B cell (primary cell): Measurements from ENCODE around the gene PRH2. TPM values are rescaled to one million over a fixed set of nuclear protein-coding genes. Genes with fewer than 3 reads are reported as not detected.

ENCODE experiments used
- ATAC-seq: fragments of 200-7000 bp; cut with Tn5 transposase; one replicate; pipeline ENCODE4 v1.10.0; 2021; ENCODE audit warnings: low read depth, mild to moderate bottlenecking, moderate number of reproducible peaks, moderate library complexity
- CTCF ChIA-PET: fragments of 350-600 bp; sonication (Branson Sonifier 250); formaldehyde crosslinking; loops from one replicate; lab custom pipeline; 2021; ENCODE audit warnings: antibody characterized with exemption, inconsistent platforms; lab: Charles Lee
- POLR2A ChIA-PET: fragments of 350-600 bp; sonication (Branson Sonifier 250); formaldehyde crosslinking; loops from one replicate; lab custom pipeline; 2021; ENCODE audit warnings: antibody characterized with exemption; lab: Charles Lee
- DNase-seq: peaks from one replicate; pipeline ENCODE4 v3.0.0; 2013
- H2AFZ ChIP-seq: 2 replicates; pipeline ENCODE4 v1.6.1; 2012; ENCODE audit warnings: mild to moderate bottlenecking, low read depth, low read length; ENCODE audit not compliant: insufficient read depth, poor library complexity, severe bottlenecking
- H3K27ac ChIP-seq, 2 donors: 1 replicate in 1 of 2; 2 replicates in 1 of 2; pipeline ENCODE4 v1.5.1; 2012 to 2013; ENCODE audit warnings: low read length in 2 of 2, mild to moderate bottlenecking in 2 of 2, moderate library complexity in 1 of 2
- H3K27me3 ChIP-seq, 4 experiments: fragments of 200-600 bp in 1 of 4; sonication (generic) in 1 of 4; replicated peaks in 1 of 4; 1 replicate in 2 of 4; 2 replicates in 2 of 4; pipeline versions ENCODE4 v1.6.1 to v1.7.0; 2013 to 2016; ENCODE audit warnings: low read length in 3 of 4, mild to moderate bottlenecking in 2 of 4, mixed read lengths in 1 of 4, moderate library complexity in 1 of 4; ENCODE audit not compliant: insufficient read depth in 4 of 4, control insufficient read depth in 3 of 4; ENCODE audit errors: control extremely low read depth in 1 of 4
- H3K36me3 ChIP-seq, 2 experiments: replicated peaks in 1 of 2; 1 replicate in 1 of 2; 2 replicates in 1 of 2; pipeline versions ENCODE4 v1.6.1 to v1.7.1; 2013; ENCODE audit warnings: low read length in 1 of 2; ENCODE audit not compliant: insufficient read depth in 2 of 2, control insufficient read depth in 1 of 2; ENCODE audit errors: control extremely low read depth in 1 of 2, extremely low read depth in 1 of 2
- H3K4me1 ChIP-seq, 2 donors: fragments of 200-600 bp in 1 of 2; sonication (generic) in 1 of 2; 1 replicate in 1 of 2; 2 replicates in 1 of 2; pipeline versions ENCODE4 v1.5.1 to v1.6.1; 2013 to 2017; ENCODE audit warnings: low read length in 2 of 2; ENCODE audit not compliant: control insufficient read depth in 2 of 2, insufficient read depth in 2 of 2
- H3K4me2 ChIP-seq: replicated peaks from 2 replicates; pipeline ENCODE3; 2012; ENCODE audit warnings: mild to moderate bottlenecking, low read depth, low read length; ENCODE audit not compliant: poor library complexity, severe bottlenecking
- H3K4me3 ChIP-seq, 5 experiments: fragments of 200-600 bp in 1 of 5; sonication (generic) in 1 of 5; 1 replicate in 3 of 5; 2 replicates in 2 of 5; pipeline versions ENCODE4 v1.5.1 to v1.7.0; 2011 to 2016; ENCODE audit warnings: low read length in 4 of 5, mild to moderate bottlenecking in 4 of 5, low read depth in 2 of 5, control low read depth in 1 of 5, moderate library complexity in 1 of 5; ENCODE audit not compliant: insufficient read depth in 1 of 5; ENCODE audit errors: control extremely low read depth in 1 of 5, extremely low read depth in 1 of 5
- H3K79me2 ChIP-seq: fragments of 200-600 bp; sonication (generic); one replicate; pipeline ENCODE4 v1.6.0; 2016; ENCODE audit warnings: low read length; ENCODE audit not compliant: control insufficient read depth, insufficient read depth
- H3K9ac ChIP-seq: fragments of 200-600 bp; sonication (generic); 2 replicates; pipeline ENCODE4 v1.6.1; 2017; ENCODE audit warnings: mild to moderate bottlenecking, low read length, moderate library complexity
- H3K9me3 ChIP-seq, 3 donors: one replicate each; pipeline versions ENCODE4 v1.6.1 to v1.7.1; 2013; ENCODE audit warnings: low read length in 2 of 3; ENCODE audit not compliant: control insufficient read depth in 2 of 3, insufficient read depth in 1 of 3; ENCODE audit errors: control extremely low read depth in 1 of 3
- H4K20me1 ChIP-seq: 2 replicates; pipeline ENCODE4 v1.6.0; 2012; ENCODE audit warnings: mild to moderate bottlenecking, low read length; ENCODE audit not compliant: insufficient read depth, control insufficient read depth, poor library complexity, severe bottlenecking
- H3K27ac Mint-ChIP-seq: one replicate; pipeline ENCODE4 v1.8.0; 2021; ENCODE audit warnings: mixed read lengths
- H3K27me3 Mint-ChIP-seq: one replicate; pipeline ENCODE4 v1.8.0; 2021; ENCODE audit warnings: mixed read lengths
- H3K4me1 Mint-ChIP-seq: one replicate; pipeline ENCODE4 v1.8.0; 2021; ENCODE audit warnings: mixed read lengths
- H3K4me3 Mint-ChIP-seq: one replicate; pipeline ENCODE4 v1.8.0; 2021; ENCODE audit warnings: mixed read lengths
- H3K9me3 Mint-ChIP-seq: one replicate; pipeline ENCODE4 v1.8.0; 2022; ENCODE audit warnings: mixed read lengths; ENCODE audit not compliant: insufficient read depth
- CTCF ChIP-seq: fragments of 200-600 bp; IDR thresholded peaks from one replicate; pipeline ENCODE4 v1.8.0; 2022; ENCODE audit warnings: antibody characterized with exemption, mild to moderate bottlenecking
- EZH2 ChIP-seq: IDR thresholded peaks from 2 replicates; pipeline ENCODE4 v1.6.1; 2012; ENCODE audit warnings: borderline replicate concordance, low read depth, mild to moderate bottlenecking, moderate library complexity, low read length; ENCODE audit not compliant: insufficient read depth, poor library complexity, severe bottlenecking
- WGBS: methylation state at CpG from one replicate; pipeline ENCODE4 v1.1.5; 2013; ENCODE audit warnings: missing lambda C conversion rate; ENCODE audit not compliant: insufficient coverage; 5-methylcytosine and 5-hydroxymethylcytosine counted together
- intact Hi-C: fragments of 100-400 bp; cut with micrococcal nuclease; formaldehyde crosslinking; loops from one replicate; pipeline ENCODE4 v1.10.0; 2022
- polyA plus RNA-seq: library from polyadenylated mRNA; depleted of rRNA; stranded (reverse); fragments of >200 nt; gene quantifications from 2 replicates; pipeline ENCODE4 v1.2.3, GENCODE V29; 2012
- total RNA-seq, 2 donors: library from RNA; stranded (reverse); fragments of 120-200 nt in 1 of 2; gene quantifications; 1 replicate in 1 of 2; 2 replicates in 1 of 2; pipeline versions ENCODE4 v1.2.3 to v1.2.4, GENCODE V29; 2013 to 2022

The PRH2 gene
- total and polyA plus RNA-seq, 2 donors (not counting 1 experiment from before 2014, with no cell fraction given): 2.6 TPM; not detected in 1

GRCh38 chr12:10896854-10897253, 32.2 kb upstream of the PRH2 start:
- no peak for DNase-seq
- H3K79me2 ChIP-seq: no peaks in the 10 kb centered on the region
- H3K4me1 ChIP-seq: no peaks in the 10 kb centered on the region
- no peak overlapping the region for H3K9ac ChIP-seq
- CTCF ChIA-PET: no interaction called here
- no peaks in the 10 kb centered on the region for H3K4me1 Mint-ChIP-seq
- no peaks in the 10 kb centered on the region for H3K27me3 ChIP-seq
- no peaks in the 10 kb centered on the region for H3K27me3 Mint-ChIP-seq
- no peaks in the 10 kb centered on the region for H3K36me3 ChIP-seq
- H3K27ac ChIP-seq: no peak overlapping the region
- no peak overlapping the region for H3K27ac Mint-ChIP-seq
- WGBS: 100% methylated on average over 2 of the region's 5 CpGs
- TF ChIP-seq CTCF: no peak
- no peak for TF ChIP-seq EZH2
- peaks cover 0 to 8% (median 1%) of the 10 kb centered on the region in 3 donors for H3K9me3 ChIP-seq
- no peak overlapping the region for H3K4me3 ChIP-seq
- no peak overlapping the region for H3K4me3 Mint-ChIP-seq
- no peak overlapping the region for H3K4me2 ChIP-seq
- H3K9me3 Mint-ChIP-seq: no peaks in the 10 kb centered on the region
- POLR2A ChIA-PET: no interaction called here
- no peaks in the 10 kb centered on the region for H4K20me1 ChIP-seq
- intact Hi-C loops: no loop called here
- H2AFZ ChIP-seq: no peak overlapping the region
- no peak for ATAC-seq

- ChIA-PET CTCF (interaction anchor here (0.6 kb wide), 1 partner anchor 671 kb away, joined by 3 read pairs; no protein-coding TSS in a partner anchor), POLR2A (no interaction called here)
- Histone ChIP-seq H3K27ac (no peak overlapping the region), H3K36me3 (no peaks in the 10 kb centered on the region), H3K4me2 (no peak overlapping the region), H3K9me3 (peaks cover 4 to 32% (median 12%) of the 10 kb centered on the region in 3 donors), H3K4me1 (no peaks in the 10 kb centered on the region), H3K27me3 (no peaks in the 10 kb centered on the region), H3K79me2 (no peaks in the 10 kb centered on the region), H3K9ac (no peak overlapping the region), H2AFZ (no peak overlapping the region), H4K20me1 (no peaks in the 10 kb centered on the region), H3K4me3 (no peak overlapping the region)
- no peak for DNase-seq
- no peak for TF ChIP-seq CTCF
- no peak for TF ChIP-seq EZH2
- Mint-ChIP-seq H3K9me3 (peaks cover 16% of the 10 kb centered on the region), H3K27me3 (no peaks in the 10 kb centered on the region), H3K27ac (no peak overlapping the region), H3K4me3 (no peak overlapping the region), H3K4me1 (no peaks in the 10 kb centered on the region)
- ATAC-seq: no peak
- WGBS: 100% methylated on average over 1 of the region's 1 CpG
- intact Hi-C loops: no loop called here
Observed at GRCh38 chr12:10900530-10900929, 28.5 kb upstream of the PRH2 start.
